HG02571 (cell line): ENCODE measurements around the gene MACF1.

ENCODE experiments used
- ATAC-seq: cut with Tn5 transposase; IDR thresholded peaks from one replicate; pipeline ENCODE4 v1.9.1; 2021; ENCODE audit warnings: mild to moderate bottlenecking, moderate library complexity; ENCODE audit not compliant: unreplicated experiment

MACF1 gene

DNA sequence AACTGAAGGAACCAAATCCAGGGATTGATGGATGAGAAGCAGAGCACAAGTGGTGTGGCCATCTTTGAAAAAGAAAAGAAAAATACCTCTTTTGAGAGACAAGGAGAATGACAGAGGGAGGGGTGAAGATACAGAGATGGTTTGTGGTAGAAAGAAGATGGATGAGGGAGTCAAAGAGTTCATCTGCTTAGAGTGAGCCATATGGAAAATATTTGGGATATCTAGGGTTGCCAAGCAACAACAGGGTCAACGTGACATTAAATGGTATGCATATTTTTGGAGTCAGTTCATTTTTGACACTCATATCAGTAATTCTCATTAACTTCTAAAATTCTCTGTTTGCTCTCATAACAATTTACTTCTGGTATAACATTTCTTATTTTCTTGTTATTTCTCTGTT, 50.7 kb downstream of the MACF1 start:
- no peak for ATAC-seq

DNA sequence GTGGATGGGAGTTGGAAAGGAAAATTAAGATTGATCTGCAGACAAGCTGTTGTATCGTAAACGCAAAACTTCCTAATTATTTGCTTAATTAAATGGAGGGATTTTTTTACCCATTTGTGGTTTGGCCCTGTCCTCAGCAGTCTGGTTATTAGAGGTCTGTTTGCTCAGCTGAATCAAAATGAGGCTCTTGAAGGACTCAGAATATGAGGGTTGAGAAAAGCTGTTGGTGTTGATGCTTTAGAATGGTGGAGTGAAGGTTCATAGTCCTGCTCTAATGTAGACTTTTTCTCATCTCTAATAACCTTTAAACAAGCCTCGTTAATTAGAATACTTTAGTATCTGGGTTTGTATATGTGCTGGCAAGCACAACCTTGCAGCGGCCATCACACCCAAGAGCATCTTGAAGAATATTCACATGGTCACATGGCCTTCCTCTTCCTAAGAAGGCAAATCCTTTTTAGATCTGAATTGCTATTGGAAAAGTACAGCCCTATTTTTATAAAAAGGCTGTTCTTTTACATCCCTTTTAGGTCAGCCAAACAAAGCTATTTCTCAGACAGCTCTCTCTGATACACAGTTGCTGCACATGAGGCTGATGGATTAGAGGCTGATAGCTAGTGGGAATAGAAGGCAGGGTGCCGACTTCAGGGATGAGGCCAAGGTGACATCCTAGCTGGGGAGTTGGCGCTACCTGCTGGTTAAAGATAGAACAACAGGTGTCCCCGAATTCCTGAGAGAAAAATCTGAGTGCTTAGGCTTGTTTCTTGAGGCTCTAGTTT, 53.8 kb downstream of the MACF1 start:
- ATAC-seq = no peak

DNA sequence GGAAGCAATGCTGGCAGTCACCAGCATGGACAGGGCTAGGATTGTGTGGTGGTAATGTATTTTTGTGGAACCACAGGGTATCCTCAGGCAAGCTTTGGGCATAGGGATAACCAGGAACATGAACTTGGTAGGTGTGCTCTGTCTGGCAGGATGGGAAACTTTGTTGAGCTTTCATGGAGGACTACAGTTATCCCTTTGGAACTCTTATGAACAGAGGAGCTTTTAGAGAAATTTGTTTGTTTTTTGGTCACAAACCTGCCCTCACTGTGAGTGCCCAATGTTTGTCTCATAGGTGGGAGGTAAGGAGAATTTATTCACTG, 54.4 kb downstream of the MACF1 start:
- ATAC-seq = no peak

DNA sequence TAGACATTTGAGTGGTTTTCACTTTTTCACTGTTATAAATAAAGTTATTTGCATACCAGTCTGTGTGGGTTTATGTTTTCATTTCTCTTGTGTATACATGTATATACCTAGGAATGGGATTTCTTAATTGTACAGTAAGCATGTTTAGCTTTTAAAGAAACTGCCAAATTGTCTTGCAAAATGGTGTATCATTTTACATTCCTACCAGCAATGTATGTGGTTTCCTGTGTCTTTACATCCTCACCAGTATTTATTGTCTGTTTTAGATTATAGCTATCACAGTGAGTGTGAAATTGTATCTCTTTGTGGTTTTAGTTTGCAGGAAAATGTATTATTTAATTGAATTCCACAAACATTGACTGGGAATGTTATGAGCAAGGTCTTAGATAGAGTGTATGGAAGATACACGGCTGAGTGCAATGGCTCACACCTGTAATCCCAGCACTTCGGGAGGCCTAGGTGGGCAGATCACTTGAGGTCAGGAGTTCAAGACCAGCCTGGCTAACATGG, 57.3 kb downstream of the MACF1 start:
- ATAC-seq = no peak

DNA sequence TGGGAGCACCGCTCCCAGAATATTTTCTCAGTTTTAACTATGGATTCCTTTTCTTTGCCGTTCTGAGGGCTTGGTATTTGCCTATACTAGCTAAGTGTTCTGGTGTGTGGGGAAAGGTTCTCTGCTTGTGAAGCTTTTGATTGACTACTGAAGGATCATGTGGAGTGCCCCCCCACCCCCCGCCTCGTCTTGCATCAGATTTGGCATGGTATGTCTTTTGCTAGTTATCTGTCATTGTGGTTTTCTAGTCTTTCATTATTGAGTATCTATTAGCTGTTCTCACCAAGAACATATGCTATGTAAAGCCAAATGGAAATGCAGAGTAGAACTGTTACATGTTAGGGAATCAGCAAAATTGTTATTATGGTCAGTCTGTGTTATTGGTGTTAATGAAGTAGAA, 58.3 kb downstream of the MACF1 start:
- ATAC-seq = no peak

DNA sequence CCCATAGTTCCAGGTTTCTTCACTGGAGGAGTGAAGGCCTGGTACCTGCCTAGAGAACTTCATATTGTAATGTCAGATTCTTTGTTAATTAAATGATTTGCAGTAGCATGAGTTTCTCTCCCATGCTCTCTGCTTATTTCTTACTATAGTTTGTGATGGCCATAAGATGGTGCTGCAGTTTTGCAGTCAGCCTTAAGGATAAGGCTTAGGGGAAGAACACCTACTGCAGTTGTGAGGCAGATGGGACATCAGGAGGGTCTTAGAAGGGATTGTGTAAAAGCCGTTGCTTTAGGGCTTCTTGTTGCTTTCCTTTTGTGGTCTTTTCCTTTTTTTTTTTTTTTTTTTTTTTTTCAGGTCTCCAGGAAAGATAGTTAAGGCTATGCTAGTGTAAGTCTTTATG, 61.8 kb downstream of the MACF1 start:
- ATAC-seq = no peak

DNA sequence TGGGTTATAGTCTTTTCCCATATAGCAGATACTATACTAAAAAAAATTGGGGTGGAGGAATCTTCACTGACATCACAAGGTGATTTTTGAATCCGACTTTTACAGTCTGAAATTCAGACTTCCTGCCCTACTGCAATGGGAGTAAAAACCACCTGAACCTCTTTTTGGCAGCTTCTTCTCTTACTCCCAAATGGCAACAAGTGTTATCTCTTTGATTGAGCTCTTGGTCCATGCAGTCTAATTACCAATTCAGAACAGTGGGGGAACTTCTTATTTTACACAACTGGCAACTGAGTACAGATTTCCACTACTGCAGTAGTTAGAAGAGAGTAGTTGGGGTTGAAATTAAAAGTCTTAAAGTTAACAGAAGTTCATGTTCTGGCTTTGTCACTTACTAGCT, 62.3 kb downstream of the MACF1 start:
- ATAC-seq = no peak

- no peak for ATAC-seq
These were observed 63.7 kb downstream of the MACF1 start for GRCh38 chr1:39268112-39268581.

DNA sequence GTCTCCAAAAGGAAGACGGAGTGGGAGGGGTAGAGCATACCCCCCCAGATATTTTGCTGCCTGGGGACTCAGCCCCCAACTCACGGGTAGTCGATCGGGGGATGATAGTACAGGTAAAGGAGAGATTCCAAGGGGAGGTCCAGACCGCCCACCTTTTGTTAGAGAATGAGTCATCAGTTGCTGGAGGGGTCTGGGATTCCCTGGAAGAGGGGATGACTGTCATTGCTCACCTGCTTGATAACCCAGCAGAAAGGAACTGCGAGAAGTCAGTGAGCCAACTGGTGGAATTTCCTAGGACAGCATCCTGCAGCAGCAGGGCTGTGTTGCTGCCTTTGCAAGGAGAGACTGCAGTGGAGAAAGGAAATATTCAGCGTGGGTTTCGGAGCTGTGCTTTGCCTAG, 64.4 kb downstream of the MACF1 start:
- ATAC-seq = no peak

DNA sequence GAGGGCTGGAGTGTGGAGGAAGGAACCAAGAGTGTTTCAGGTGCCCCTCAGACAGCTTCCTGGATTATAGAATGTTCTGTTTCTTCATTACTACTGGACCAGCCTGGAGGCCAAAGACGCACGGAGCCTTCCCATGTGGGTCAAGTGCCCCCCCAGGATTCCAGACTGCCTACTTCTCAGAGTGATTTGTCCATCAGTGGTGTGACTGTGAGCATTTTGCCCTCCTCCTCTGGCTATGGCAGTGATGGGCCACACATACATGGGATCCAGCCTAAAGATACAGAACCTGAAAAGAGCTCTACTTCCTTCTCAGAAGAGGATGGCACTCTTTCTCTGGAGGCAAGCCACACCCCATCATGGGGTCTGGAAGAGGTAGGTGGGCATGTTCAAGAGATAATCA, 64.9 kb downstream of the MACF1 start:
- no peak for ATAC-seq

DNA sequence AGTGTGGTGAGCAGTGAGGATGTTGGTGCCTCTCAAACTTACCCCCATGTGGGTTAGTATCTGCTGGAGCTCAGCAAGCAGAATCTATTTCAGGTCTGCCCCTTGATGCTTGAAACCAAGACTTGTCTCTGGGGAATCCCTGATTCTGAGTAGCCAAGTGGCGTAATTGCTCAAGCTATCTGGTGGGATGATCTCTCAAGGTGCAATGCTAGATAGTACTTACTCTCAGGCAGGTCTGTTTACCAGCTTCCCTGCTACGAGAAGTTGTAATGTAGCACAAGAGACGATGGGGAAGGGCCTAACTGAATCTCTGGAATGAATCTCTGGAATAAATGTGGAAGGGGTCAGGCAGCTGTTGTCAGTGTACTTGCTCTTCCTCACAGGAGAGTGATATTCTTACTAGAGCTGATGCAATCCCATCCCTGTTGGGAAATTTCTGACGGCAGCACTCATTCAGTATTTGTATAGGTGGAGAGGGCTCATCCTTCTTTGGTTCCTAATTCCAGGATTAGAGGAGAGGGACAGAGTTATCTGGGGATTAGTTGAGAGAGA, 65.4 kb downstream of the MACF1 start:
- peak; percentile 57 for ATAC-seq

DNA sequence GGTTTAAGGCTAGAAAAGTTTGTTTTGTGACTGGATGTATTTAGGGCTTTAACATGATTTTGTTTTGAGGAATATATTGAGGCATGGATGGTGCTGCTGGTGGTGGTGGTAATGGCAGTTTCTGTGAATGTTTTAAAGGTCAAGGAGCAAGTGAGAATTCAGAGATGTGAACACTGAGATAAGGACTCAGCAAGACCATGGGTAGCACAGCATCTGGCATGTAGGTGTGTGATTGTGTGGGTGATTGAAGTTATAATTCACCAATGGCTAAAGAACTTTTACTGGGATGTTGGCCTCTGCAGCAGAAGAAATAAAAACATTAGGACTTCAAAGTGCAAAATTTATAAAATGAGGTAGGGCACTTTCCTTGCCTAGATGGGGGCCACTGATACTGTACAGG, 65.9 kb downstream of the MACF1 start:
- ATAC-seq = no peak

DNA sequence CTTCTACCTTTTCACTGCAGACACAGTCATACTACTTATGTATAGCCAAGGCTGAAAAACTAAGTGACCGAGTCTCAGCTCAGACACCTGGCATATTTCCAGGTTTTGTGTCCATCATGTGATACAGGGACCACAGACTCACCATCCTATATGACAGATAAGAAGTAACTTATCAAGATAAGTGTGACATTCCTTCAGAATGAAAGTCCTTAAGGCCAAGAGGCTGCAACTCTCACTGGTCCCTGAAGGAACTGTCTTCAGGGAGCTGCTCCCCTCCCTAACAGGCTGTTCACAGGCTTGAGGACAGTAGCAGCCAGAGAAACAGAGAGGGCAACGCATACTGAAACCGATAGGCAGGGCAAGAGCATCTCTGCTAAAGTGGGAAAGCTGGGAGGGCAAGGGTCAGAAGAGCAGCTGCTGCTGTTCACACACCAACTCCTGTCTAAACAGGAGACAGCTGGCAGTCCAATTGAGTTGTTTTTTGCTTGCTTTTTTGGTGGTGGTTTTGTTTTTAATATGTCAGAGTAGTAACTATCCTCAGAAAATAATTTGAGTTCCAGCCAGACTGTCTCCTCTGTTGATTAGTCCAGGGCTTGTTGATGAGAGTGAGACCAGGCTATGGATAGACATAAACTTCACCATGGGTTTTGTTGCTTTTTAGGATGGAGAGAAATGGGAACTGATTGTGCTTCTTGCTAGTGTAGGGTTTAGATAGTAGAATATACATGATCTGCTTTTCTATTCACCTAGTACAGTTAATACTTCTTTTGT, 67.7 kb downstream of the MACF1 start:
- ATAC-seq = peak; percentile 54

DNA sequence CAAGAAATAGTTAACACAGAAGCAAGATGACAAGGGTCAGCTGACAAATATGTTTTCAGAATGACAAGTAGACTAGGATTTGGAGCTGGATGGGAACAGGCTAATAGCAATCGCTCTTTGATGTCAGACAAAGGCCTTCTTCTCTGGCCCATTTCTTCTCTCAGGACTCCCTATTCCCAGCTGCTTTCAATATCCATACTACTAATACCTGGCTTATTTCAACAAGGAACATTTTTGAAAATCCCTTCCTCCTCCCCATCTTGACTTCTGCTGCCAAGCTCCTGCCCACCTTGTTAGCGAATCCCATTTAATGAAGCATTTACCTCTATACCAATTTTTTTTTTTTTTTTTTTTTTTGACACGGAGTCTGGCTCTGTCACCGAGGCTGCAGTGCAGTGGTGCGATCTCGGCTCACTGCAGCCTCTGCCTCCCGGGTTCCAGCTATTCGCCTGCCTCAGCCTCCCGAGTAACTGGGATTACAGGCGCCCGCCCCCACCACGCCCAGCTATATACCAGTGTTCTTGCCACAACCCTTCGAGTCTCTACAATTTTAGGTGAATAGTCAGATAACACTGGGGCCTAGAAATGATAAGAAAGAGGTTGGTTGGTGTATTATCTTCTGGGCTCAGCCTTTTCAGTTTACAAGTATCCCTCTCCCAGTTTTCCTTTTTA, 68.4 kb downstream of the MACF1 start:
- ATAC-seq = no peak

DNA sequence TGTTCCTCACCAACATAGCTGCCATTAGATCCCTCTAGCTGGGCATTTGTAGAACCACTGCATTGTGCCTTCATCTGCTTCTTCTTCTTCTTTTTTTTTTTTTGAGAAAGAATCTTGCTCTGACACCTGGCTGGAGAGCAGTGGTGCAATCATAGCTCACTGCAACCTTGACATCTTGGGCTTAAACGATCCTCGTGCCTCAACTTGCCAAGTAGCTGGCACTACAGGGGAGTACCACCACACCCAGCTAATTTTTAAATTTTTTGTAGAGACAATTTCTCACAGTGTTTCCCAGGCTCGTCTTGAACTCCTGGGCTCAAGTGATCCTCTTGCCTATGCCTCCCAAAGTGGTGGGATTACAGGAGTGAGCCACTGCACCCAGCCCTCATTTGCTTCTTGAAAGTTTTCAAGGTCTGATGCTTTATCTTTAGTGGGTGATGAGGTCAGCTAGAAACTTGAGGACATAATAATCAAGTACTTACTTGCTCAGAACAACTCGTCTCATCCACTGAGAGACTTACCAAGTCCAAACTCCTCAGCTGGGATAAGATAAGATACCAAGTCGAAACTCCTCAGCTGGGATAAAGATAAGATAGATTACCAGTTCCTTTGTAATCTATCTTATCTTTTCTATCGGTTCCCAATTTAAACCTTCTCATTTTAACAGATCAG, 71.5 kb downstream of the MACF1 start:
- no peak for ATAC-seq

DNA sequence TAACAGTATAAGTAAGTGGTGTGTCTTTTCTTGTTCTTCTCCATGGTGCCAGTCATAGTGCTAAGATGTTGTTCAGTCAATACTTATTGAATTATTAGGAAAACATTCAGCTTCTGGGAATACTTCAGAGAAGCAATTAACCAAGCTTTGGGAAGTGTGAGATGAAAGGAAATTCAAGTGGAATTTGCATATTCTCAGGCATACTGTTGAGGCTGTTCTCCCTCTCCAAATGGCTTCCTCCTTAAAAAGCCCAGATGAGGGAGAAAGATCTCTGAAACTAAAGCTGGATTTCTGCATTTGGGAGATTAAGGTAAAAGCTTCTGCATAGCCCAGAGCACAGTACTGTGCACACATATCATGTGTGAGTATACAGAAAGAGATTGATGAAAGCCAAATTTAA, 73.4 kb downstream of the MACF1 start:
- ATAC-seq = no peak

- ATAC-seq = no peak
These were observed 78.2 kb downstream of the MACF1 start for GRCh38 chr1:39282537-39283216.

GRCh38 chr1:39283858-39284257, 79.4 kb downstream of the MACF1 start:
- ATAC-seq = no peak

DNA sequence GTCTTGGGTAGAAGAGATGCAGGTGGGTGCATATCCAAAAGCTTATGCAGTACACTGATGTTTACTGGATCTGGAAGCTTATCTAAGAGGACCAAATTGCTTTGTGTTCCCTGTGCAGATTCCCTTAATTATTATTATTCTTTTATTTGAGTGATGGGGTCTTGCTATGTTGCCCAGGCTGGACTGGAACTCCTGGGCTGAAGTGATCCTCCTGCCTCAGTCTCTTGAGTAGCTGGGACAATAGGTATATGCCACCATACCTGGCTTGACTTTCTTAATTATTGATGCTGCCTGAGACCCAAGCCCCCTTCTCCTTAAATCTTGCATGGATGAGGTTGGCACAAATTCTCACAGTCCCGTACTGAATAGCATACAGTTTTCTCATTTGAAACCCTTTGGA, 83.0 kb downstream of the MACF1 start:
- no peak for ATAC-seq

DNA sequence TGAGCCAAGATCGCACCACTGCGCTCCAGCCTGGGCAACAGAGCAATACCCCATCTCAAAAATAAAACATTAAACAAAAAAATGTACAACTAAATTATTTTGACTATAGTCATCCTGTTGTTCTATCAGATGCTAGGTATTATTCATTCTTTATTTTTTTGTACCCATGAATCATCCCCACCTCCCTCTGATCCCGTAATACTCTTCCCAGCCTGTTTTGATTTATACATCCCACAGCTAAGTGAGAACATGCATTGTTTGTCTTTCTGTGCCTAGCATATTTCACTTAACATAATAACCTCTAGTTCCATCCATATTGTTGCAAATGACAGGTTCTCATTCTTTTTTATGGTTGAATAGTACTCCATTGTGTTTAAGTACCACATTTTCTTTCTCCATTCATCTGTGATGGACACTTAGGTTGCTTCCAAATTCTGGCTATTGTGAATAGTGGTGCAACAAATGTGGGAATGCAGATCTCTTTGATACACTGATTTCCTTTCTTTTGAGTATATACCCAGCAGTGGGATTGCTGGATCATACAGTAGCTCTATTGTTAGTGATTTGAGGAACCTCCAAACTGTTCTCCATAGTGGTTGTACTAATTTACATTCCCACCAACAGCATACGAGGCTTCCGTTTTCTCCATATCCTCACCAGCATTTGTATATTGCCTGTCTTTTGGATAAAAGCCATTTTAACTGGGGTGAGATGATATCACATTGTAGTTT, 84.4 kb downstream of the MACF1 start:
- ATAC-seq = no peak
